ENCODE data around the gene SPEM2. TPM values are rescaled to one million over a fixed set of nuclear protein-coding genes. Genes with fewer than 3 reads are reported as not detected.

SPEM2 gene
- total RNA-seq, 4 donors from 2014 or later, result not detected

- no peak for DNase-seq (ENCODE audit: low spot score in 2 of 2)
- no peak overlapping the region for H3K4me3 ChIP-seq (ENCODE audit: low read depth, poor library complexity, severe bottlenecking)
- 61 to 62% methylated on average over 6 of the region's 6 CpGs for WGBS, 2 donors
- intact Hi-C loops (cut with DNase I; ENCODE audit: low total_unique reads), result no loop called here
- TF ChIP-seq CTCF (IDR thresholded peaks at IDR 0.05) (no peak), POLR2A (IDR thresholded peaks at IDR 0.05) (no peak)
Measured at GRCh38 chr17:7413346-7413985, 11.9 kb upstream of the SPEM2 start.

- intact Hi-C loops (cut with DNase I; ENCODE audit: low total_unique reads), result no loop called here
- DNase-seq (ENCODE audit: low spot score in 2 of 2), result no peak
- no peak overlapping the region for H3K4me3 ChIP-seq (ENCODE audit: low read depth, poor library complexity, severe bottlenecking)
- TF ChIP-seq CTCF (IDR thresholded peaks at IDR 0.05) (no peak), POLR2A (IDR thresholded peaks at IDR 0.05) (no peak)
- WGBS, 2 donors, result 84 to 88% methylated on average over 14 of the region's 14 CpGs
Measured at GRCh38 chr17:7414837-7415236, 10.6 kb upstream of the SPEM2 start.

- DNase-seq (ENCODE audit: low spot score in 2 of 2), result no peak
- 83 to 84% methylated on average over 23 of the region's 23 CpGs for WGBS, 2 donors
- intact Hi-C loops (cut with DNase I; ENCODE audit: low total_unique reads), result no loop called here
Measured at GRCh38 chr17:7415784-7416183, 9.6 kb upstream of the SPEM2 start.

GRCh38 chr17:7416323-7416722, 9.1 kb upstream of the SPEM2 start:
- TF ChIP-seq POLR2A (IDR thresholded peaks at IDR 0.05) (no peak), CTCF (IDR thresholded peaks at IDR 0.05) (no peak)
- no peak overlapping the region for H3K4me3 ChIP-seq (ENCODE audit: low read depth, poor library complexity, severe bottlenecking)
- no peak for DNase-seq (ENCODE audit: low spot score in 2 of 2)
- WGBS, 2 donors, result 76 to 81% methylated on average over 6 of the region's 6 CpGs
- intact Hi-C loops (cut with DNase I; ENCODE audit: low total_unique reads), result no loop called here

More at GRCh38 chr17:7415784-7416183, 9.6 kb upstream of the SPEM2 start:
- TF ChIP-seq POLR2A (IDR thresholded peaks at IDR 0.05) (no peak), CTCF (IDR thresholded peaks at IDR 0.05) (no peak)
- H3K4me3 ChIP-seq (ENCODE audit: low read depth, poor library complexity, severe bottlenecking), result no peak overlapping the region

- no peak for DNase-seq (ENCODE audit: low spot score in 2 of 2)
- intact Hi-C loops (cut with DNase I; ENCODE audit: low total_unique reads), result no loop called here
- TF ChIP-seq CTCF (IDR thresholded peaks at IDR 0.05), result no peak
- TF ChIP-seq POLR2A (IDR thresholded peaks at IDR 0.05), result no peak
- 93 to 95% methylated on average over 46 to 54 of the region's 54 CpGs for WGBS, 2 donors
- no peak overlapping the region for H3K4me3 ChIP-seq (ENCODE audit: low read depth, poor library complexity, severe bottlenecking)
Measured at GRCh38 chr17:7417056-7417655, 8.3 kb upstream of the SPEM2 start.
